NCI-H2171 treated with DMSO at 0.1 percent for 48 hours (cell line): Measurements from ENCODE around the gene TGFA.

ENCODE experiments used
- DNase-seq: peaks from one replicate; lab custom pipeline; 2025; lab: John Stamatoyannopoulos, UW

Gene TGFA

DNA sequence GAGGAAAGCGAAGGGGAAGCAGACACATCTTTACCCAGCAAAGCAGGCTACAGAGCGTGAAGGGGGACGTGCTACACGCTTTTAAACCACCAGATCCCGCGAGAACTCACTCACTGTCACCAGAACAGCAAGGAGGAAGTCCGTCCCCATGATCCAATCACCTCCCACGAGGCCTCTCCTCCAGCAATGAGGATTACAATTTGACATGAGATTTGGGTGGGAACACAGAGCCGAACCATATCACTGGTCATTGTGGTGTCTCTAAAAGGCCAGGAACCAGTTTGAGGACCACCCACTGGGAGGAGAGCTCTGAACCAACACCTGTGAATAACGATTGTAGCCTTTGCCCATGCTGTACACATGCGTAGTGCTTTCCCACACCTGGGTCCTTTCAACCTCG lies 135.1 kb downstream of the TGFA start:
- no peak for DNase-seq

DNA sequence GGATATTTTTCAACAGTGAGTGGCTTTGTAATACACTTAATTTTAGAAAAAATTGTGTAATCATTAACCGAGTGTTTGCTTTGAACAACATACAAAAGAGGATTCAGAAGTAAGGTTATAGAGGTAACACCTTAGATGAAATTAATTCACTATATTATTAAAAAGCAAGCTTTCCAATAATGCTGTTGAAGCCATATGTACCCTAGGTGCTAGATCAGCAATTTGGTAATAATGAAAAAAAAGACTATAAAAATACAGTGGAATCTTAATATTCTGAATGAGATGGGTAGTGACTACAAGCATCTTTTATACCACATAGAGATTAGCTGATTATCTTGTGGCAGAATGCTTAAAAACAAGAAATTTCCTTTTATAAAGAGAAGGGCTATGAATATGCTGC lies 136.6 kb downstream of the TGFA start:
- no peak for DNase-seq

DNA sequence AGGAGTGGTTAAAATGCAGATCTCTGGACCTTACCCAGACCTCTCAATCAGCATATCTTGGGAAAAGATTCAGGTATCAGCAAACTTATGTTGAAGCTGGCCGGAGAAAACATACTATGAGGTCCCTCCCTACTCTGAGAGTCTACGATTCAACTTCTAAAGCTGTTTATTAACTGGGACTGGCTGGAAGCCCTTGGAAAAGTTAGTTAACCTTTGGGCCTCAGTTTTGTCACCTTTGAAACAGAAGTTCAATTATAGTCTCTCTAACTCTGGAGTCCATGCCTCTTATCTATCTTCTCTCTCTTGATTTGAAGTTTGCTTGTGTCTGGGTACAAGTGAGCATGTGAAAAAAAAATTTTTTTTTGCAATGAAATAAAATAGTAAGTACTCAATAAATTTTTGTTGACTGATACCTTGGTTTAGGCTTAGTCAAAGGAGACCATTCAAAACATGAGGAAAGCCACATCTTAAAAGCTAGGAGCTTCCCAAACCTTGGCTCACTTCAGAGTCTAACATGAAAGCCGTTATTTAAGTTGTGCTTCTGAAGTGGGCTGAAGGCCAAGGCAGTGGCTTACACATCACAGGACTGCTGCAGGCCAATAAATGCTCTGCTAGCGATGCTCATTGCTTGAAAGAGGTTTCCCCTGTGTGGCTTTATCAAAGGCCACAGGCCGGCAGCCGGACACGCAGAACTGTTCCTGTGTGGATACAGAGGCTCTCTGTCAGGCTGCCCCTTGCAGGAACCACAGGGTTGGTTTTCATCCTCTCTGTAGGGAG lies 141.1 kb downstream of the TGFA start:
- DNase-seq = no peak

DNA sequence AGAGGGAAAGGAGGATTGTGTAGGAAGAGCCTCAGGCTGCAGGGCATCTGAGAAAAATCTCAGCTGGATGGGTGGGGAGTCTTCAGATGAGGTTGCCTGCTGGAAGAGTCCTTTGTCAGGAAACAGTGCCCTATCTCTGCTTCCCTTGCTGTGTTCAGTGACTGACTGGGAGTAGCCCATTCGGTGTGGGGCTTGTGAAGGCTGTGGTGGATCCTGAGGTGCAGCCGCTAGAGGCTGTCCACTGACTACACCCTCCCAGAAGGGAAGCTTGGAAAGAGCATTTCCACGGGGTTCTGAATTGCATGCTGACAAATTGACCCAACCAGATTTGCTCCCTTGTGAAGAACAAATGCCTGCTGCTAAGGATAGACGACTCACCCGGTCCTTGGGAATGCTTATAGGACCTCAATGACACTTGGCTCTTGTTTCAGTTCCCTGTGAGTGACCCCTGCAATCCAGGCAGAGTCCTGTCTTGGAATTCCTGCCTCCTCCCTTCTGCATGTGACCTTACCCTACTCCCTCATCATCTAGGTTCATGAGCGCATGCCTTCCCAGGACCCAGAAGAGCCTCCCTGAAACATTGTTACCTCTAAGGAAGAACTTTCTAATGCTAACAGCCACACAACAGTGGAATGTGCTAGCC lies 142.0 kb downstream of the TGFA start:
- no peak for DNase-seq

DNA sequence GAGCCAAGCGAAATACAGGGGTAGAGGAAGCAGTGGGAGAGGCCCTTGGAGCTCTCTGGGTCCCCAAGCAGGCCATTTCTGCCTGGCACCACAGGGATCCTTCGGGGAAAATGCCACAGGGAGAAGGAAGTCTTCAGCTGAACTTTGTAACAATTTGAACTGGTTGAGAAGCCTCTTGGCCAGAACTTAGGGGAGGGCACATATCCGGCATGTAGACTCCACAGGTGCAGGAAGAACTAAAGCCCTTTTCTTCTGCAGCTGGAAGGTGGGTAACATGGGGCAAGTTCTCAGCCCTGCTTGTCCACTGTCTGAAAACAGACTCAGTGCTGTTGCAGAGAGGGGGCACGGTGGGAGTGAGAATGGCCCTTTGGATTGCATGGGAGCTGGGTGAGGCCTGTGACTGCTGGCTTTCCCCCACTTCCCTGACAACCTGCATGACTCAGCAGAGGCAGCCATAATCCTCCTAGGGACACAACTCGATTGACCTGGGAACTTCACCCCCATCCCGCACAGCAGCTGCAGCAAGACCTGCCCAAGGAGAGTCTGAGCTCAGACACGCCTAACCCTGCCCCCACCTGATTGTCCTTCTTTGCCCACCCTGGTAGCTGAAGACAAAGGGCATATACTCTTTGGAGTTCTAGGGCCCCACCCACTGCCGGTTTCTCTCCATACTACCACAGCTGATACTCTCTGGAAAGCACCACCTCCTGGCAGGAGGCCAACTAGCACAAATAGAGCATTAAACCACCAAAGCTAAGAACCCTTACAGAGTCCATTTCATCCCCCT lies 150.2 kb downstream of the TGFA start:
- peak; percentile 26 for DNase-seq

DNA sequence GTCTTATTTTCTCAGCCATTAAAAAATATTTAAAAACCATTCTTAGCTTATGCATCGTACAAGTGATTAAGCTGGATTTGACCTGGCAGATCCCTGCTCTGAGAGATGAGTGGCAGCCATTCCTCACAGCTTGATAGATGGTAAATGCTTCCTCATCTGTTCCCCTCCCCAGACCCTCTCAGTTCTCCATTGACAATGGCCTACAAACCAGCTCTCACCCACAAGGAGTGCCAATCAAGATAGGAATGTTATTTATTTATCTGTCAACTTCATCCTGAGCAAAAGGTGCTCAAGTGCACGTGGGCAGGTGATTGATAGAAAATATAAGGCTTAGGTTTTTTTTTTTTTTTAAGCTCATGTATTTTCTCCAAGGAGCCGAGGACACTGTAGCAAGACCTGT lies 153.1 kb downstream of the TGFA start:
- DNase-seq = no peak

DNA sequence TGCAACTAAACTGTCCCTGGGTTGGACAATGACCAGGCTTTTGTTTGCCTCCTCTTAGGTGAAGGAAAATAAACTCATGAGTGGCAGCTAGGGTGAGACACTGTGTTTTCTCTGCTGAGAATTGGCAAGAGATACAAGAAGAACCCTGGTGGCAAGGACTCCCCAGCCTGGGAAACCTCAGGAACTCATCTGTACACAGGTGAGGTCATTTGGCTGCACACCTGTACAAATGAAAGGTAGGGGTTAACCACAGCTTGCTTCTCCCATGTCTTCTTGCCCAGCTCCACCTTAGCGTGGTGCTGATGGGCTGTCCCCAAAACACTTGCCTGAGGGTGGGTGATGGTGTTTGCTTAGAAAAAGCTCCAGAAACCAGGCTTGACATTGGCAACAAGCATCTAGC lies 154.6 kb downstream of the TGFA start:
- DNase-seq = no peak
